ENCODE results near the gene CR1L.

CR1L gene

DNA sequence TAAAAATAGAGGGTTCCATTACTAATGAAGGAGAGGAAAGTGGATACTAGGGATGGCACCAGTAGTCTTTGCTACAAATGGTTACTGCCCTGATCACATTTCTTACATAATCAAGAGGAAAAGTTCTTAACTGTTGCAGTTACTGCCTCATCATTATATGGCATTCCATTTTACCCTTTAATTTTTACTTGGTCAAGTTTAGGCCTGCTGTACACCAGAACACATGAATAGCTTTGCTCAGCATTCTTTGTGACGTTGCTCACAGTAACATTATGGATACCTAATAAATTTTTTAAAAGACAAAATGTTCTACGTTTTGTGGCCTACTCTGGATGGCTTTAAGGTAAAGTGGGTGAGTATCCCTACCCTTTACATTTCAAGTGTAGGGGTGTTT, 38.6 kb upstream of the CR1L start:
- H3F3A ChIP-seq (ENCODE audit: low read depth) = no peaks in the 10 kb centered on the region
- TF ChIP-seq, protein P1, sequence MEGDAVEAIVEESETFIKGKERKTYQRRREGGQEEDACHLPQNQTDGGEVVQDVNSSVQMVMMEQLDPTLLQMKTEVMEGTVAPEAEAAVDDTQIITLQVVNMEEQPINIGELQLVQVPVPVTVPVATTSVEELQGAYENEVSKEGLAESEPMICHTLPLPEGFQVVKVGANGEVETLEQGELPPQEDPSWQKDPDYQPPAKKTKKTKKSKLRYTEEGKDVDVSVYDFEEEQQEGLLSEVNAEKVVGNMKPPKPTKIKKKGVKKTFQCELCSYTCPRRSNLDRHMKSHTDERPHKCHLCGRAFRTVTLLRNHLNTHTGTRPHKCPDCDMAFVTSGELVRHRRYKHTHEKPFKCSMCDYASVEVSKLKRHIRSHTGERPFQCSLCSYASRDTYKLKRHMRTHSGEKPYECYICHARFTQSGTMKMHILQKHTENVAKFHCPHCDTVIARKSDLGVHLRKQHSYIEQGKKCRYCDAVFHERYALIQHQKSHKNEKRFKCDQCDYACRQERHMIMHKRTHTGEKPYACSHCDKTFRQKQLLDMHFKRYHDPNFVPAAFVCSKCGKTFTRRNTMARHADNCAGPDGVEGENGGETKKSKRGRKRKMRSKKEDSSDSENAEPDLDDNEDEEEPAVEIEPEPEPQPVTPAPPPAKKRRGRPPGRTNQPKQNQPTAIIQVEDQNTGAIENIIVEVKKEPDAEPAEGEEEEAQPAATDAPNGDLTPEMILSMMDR (conservative IDR thresholded peaks at IDR 0.05; ENCODE audit: low read length) = no peak
- TF ChIP-seq EZH2phosphoT487 (IDR thresholded peaks at IDR 0.05; ENCODE audit: borderline replicate concordance) = no peak
- no peaks in the 10 kb centered on the region for H3K9me3 ChIP-seq (ENCODE audit: insufficient read depth, low read depth, low read length)
- H3K79me2 ChIP-seq (ENCODE audit: insufficient read depth, low read length) = no peaks in the 10 kb centered on the region
- H3K36me3 ChIP-seq (ENCODE audit: insufficient read depth, low read length) = no peaks in the 10 kb centered on the region
- no peaks in the 10 kb centered on the region for H4K20me1 ChIP-seq (ENCODE audit: insufficient read depth, low read length, poor library complexity, severe bottlenecking)
- H3K9me2 ChIP-seq (replicated peaks; ENCODE audit: low read depth, low read length) = no peaks in the 10 kb centered on the region
- H3K27me3 ChIP-seq (ENCODE audit: insufficient read depth, low read length, poor library complexity, severe bottlenecking) = no peaks in the 10 kb centered on the region
- H2AFZ ChIP-seq (ENCODE audit: low read length) = no peak overlapping the region
- H3K4me2 ChIP-seq (ENCODE audit: low read depth, low read length, poor library complexity, severe bottlenecking) = no peak overlapping the region
- no peaks in the 10 kb centered on the region for H3K4me1 ChIP-seq (ENCODE audit: insufficient read depth, low read length, poor library complexity, severe bottlenecking)
- no peak overlapping the region for H3K9ac ChIP-seq (ENCODE audit: low read depth, low read length, poor library complexity, severe bottlenecking)
- no peak overlapping the region for H3K4me3 ChIP-seq (ENCODE audit: low read length, poor library complexity, severe bottlenecking)

DNA sequence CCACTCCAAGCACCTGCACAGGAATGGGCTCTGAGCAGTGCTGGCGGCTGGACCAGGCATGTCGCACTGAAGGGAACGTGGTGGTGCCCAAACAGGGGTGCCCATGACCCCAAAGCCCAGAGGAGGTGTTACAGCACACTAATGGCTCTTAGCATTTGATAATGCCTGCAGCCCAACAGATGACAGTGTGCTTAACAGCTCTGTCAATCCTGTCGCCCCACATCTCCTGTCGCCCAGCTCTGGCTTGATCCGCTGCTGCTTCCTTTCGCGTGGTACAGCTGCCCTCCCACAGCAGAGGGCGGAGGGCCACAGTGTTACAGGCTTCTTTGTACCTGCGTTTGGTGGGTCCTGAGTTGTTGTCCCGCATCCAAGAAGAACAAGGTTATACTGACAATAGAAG, 32.2 kb upstream of the CR1L start:
- H2AFZ ChIP-seq (ENCODE audit: low read length) = no peak overlapping the region
- H3K27me3 ChIP-seq (ENCODE audit: insufficient read depth, low read length, poor library complexity, severe bottlenecking) = no peaks in the 10 kb centered on the region
- no peaks in the 10 kb centered on the region for H4K20me1 ChIP-seq (ENCODE audit: insufficient read depth, low read length, poor library complexity, severe bottlenecking)
- no peaks in the 10 kb centered on the region for H3K4me1 ChIP-seq (ENCODE audit: insufficient read depth, low read length, poor library complexity, severe bottlenecking)
- H3K9ac ChIP-seq (ENCODE audit: low read depth, low read length, poor library complexity, severe bottlenecking) = no peak overlapping the region
- H3K9me2 ChIP-seq (replicated peaks; ENCODE audit: low read depth, low read length) = no peaks in the 10 kb centered on the region
- H3K4me2 ChIP-seq (ENCODE audit: low read depth, low read length, poor library complexity, severe bottlenecking) = no peak overlapping the region
- no peaks in the 10 kb centered on the region for H3K9me3 ChIP-seq (ENCODE audit: insufficient read depth, low read depth, low read length)
- H3K4me3 ChIP-seq (ENCODE audit: low read length, poor library complexity, severe bottlenecking) = no peak overlapping the region
- no peaks in the 10 kb centered on the region for H3F3A ChIP-seq (ENCODE audit: low read depth)
- TF ChIP-seq EZH2phosphoT487 (IDR thresholded peaks at IDR 0.05; ENCODE audit: borderline replicate concordance) = no peak
- TF ChIP-seq, protein P1 (conservative IDR thresholded peaks at IDR 0.05; ENCODE audit: low read length) = no peak
- H3K36me3 ChIP-seq (ENCODE audit: insufficient read depth, low read length) = no peaks in the 10 kb centered on the region
- no peaks in the 10 kb centered on the region for H3K79me2 ChIP-seq (ENCODE audit: insufficient read depth, low read length)

DNA sequence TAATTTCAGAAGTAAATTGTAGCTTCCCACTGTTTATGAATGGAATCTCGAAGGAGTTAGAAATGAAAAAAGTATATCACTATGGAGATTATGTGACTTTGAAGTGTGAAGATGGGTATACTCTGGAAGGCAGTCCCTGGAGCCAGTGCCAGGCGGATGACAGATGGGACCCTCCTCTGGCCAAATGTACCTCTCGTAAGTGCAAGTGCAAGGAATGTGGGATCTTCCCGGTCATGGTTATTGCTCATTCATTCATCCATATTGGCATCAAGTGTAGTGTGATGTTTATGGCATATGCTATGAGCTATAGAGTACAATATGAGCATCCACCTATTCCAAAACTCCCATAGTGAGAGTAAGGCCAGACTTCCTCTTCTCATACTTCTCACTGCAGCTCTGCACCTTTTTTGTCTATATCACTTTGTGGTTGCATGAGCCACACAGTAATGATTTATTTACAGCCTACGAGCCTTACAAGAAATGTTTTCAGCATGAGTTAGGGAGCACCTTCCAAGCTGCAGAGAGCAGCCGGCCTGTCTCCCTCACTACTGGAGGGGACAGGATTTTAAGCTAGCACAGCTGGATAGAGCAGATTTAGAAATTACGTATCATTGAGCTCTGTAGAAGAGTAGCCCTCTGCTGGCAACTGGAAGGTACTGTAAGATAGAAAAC, 24.9 kb upstream of the CR1L start:
- no peaks in the 10 kb centered on the region for H3K9me2 ChIP-seq (replicated peaks; ENCODE audit: low read depth, low read length)
- H3K4me1 ChIP-seq (ENCODE audit: insufficient read depth, low read length, poor library complexity, severe bottlenecking) = no peaks in the 10 kb centered on the region
- H3K9ac ChIP-seq (ENCODE audit: low read depth, low read length, poor library complexity, severe bottlenecking) = no peak overlapping the region
- no peaks in the 10 kb centered on the region for H3K9me3 ChIP-seq (ENCODE audit: insufficient read depth, low read depth, low read length)
- no peak overlapping the region for H3K4me3 ChIP-seq (ENCODE audit: low read length, poor library complexity, severe bottlenecking)
- no peaks in the 10 kb centered on the region for H4K20me1 ChIP-seq (ENCODE audit: insufficient read depth, low read length, poor library complexity, severe bottlenecking)
- H3K79me2 ChIP-seq (ENCODE audit: insufficient read depth, low read length) = no peaks in the 10 kb centered on the region
- H3F3A ChIP-seq (ENCODE audit: low read depth) = no peaks in the 10 kb centered on the region
- no peak for TF ChIP-seq EZH2phosphoT487 (IDR thresholded peaks at IDR 0.05; ENCODE audit: borderline replicate concordance)
- TF ChIP-seq, protein P1 (conservative IDR thresholded peaks at IDR 0.05; ENCODE audit: low read length) = peak; percentile 83
- H3K36me3 ChIP-seq (ENCODE audit: insufficient read depth, low read length) = no peaks in the 10 kb centered on the region
- H3K4me2 ChIP-seq (ENCODE audit: low read depth, low read length, poor library complexity, severe bottlenecking) = no peak overlapping the region
- no peak overlapping the region for H2AFZ ChIP-seq (ENCODE audit: low read length)
- no peaks in the 10 kb centered on the region for H3K27me3 ChIP-seq (ENCODE audit: insufficient read depth, low read length, poor library complexity, severe bottlenecking)

Measured in Loucy (cell line).